HG02981 (cell line): ENCODE results near the gene WNT4.
A peak's percentile ranks its signal among the peaks of the same experiment; 100 is the strongest.

Experiments
- ATAC-seq: cut with Tn5 transposase; IDR thresholded peaks from one replicate; pipeline ENCODE4 v1.9.1; 2021; ENCODE audit warnings: mild to moderate bottlenecking, moderate library complexity; ENCODE audit not compliant: unreplicated experiment

The WNT4 gene

DNA sequence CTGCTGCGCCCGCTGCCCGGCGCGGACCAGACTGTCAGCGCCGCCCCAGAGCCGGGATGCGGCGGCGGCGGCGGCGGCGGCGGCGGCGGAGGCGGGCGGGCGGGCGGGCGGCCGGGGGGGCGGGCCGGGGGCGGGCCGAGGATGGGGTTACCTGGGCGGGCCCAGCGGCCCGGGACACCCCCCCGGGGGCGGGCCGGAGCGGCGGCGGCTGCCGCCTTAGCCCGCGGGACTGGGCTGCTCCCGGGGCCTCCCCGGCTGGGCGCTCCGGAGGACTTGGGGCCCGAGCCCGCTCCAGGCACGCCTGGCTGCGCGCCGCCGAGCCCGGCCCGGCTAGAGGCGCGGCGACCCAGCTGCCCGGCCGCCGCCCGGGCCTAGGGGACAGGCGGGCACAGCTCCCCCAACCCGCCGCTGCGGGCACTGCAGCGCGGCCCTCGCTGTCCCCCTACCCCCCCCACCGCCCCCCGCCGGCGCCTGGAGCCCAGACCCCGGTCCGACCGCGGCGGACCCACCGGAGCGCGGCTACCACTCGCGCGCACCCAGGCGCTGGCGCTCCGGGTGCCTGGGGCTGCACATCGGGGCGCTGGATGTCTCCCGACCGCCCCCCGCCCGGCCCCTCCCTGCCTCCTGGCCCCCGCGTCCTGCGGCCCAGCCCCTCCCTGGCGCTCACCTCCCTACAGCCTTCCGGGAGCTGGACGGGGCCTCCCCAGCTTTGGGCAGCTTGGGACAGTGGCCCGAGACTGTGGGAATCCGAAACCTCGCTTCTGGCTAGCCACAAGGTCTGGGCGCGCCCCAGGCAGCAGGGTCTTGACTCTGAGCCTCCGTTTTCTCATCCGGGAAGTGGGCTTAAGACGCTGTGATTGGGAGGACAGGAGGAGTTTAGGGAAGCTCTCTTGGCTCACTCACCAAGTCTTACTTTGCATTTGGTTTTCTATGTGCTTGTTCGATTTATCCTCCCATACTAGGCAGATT, at the start of gene WNT4:
WNT4 (minus strand) TSS at position 33 of the 969 bp plus-strand sequence. CDS start 175 bp downstream, outside the sequence.
- ATAC-seq, result no peak

DNA sequence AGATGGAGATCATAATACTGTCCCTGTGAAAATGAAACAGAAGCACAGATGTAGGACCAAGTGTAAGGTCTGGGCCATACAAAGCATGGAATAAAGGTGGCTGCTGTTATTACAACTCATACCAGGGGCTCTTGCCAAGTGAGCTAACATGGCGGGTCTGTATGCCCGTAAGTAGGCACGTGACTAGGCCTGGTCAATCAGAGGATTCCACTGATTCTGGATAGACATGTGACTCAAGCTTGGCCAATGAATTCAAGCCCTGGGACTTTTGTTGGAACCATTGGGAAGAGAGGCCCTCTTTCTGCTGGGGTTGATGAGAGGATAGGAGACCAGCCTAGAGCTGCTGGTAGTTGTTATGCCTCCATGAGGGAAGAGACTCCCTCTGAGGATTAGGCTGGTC, 47.8 kb upstream of the WNT4 start:
- no peak for ATAC-seq

DNA sequence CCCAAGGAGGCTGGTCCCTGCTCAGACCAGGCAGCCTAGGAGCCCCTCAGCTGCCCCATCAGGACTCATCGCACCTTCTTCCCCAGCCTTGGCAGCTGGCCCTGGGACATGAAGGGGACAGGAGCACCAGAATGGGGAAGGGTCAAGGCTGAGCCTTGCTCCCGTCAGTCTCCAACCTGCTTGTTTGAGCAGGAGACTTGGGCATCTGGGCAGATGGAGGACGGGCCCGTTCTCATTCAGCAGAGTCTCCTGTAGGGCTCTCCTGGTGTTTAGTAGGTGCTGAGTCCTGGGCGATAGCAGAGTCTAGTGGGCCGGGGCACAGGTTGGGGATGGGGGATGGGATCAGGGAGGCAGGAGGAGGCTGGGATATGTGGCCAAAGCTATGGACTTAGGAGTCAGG, 47.4 kb upstream of the WNT4 start:
- no peak for ATAC-seq

DNA sequence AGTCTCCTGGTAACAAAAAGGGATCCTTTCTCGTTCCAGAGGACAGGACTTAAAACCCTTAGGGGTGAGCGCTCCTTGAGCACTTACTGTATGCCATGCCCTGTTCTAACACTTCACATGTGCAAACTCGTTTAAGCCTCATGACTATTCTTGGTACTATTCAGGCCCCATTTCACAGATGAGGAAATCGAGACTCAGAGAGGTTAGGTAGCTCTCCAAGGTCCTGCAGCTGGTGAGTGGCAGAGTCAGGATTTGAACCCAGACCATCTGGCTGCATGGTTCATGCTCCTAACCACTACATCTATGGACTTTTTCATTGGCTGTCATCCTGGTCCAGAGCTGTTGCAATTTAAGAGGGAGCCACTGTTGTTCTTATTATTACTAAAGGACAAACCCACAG, 46.7 kb upstream of the WNT4 start:
- ATAC-seq, result no peak

GRCh38 chr1:22188914-22189313, 46.0 kb upstream of the WNT4 start:
- ATAC-seq, result no peak

- no peak for ATAC-seq
Measured at GRCh38 chr1:22188436-22188835, 45.5 kb upstream of the WNT4 start.

GRCh38 chr1:22186311-22186710, 43.4 kb upstream of the WNT4 start:
- no peak for ATAC-seq

DNA sequence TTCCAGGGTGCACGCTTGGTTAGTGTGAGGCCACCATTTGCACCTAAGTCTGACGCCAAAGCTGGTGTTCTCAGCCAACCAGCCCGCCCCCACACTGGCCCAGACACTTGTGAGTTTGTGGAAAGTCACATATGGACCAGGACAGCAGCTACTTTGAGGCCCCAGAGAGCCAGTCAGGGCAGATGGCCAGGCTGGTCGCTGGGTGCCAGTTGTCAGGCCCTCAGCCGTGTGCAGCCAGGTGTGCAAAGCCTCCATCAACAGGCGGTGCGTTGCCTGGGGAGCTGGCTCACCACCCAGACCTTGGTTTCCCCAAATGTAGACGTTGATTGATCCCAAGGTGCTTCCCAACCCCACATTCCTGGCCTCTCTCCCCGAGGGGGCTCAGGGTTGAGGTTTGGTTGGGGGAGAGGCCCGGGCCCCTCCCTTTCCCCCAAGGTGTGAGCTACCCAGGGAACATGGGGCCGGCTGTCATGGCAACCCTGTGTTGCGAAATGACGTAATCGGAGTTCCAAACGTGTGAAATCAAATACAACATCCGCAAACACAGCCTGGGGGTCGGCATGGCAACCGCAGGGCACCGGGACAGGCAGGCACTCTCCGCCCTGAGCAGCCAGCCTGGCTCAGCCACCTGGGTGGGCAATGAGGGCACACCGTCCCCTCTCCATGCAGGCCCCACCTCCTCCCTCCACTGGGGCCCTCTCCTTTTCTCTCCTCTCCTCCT, 42.2 kb upstream of the WNT4 start:
- no peak for ATAC-seq

GRCh38 chr1:22184454-22184853, 41.6 kb upstream of the WNT4 start:
- ATAC-seq, result no peak

GRCh38 chr1:22182715-22183114, 39.8 kb upstream of the WNT4 start:
- ATAC-seq, result no peak

DNA sequence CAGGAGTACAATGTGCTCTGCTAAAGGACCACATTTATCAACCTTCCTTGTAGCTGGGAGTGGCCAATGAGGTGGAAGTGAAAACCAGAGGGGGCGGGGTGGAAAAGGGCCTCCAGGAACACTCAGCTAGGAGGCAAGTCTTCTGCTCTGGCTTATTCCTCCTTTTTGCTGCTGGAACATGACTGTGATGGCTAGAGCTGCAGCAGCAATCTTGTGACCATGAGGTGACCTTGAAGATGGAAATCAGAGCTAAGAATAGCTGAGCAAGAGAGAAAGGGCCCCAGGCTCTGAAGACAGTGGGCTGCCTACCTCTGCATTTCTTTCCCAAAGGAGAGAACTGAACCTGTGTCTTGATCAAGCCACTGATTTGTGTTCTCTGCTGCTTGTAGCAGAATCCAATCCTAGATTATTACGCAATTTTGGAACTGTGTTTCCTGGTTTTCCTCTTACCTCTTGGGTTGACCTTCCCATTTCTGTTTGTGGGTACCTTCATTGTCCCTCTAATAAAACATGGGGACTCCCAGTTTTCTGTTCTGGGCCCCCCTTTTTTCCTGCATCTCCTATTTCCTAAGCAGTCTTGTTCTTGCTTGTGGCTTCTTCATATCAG, 36.4 kb upstream of the WNT4 start:
- no peak for ATAC-seq

DNA sequence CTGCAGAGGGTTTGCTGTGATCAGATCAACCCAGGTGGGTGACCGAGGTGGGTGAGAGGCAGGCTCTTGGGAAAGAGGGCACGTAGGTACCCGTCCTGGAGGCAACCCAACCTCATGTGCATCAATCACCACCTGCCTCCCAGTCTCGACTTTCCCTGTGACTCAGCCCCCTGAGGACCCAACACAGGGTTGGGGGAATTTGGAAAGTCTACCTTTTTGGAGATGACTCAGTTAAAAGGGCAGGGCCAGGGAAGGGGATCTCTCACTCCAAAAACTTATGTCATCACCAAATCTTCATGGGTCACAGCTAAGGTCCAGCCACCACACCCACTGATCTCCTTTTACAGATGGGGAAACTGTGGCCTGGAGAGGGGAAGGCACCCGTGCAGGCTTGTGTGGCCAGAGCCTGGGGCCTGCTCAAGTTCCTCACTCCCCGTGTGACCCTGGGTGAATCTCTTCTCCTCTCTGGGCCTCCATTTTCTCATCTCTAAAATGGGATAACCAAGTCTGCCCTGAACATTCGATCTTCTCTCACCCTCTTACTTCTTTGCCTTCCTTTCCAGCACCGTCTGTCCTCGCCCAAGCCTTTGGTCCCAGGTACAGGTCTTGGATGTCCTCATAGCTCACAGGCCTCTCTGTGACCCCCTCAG, 34.6 kb upstream of the WNT4 start:
- ATAC-seq, result peak; percentile 63

GRCh38 chr1:22176258-22176657, 33.4 kb upstream of the WNT4 start:
- peak; percentile 48 for ATAC-seq

DNA sequence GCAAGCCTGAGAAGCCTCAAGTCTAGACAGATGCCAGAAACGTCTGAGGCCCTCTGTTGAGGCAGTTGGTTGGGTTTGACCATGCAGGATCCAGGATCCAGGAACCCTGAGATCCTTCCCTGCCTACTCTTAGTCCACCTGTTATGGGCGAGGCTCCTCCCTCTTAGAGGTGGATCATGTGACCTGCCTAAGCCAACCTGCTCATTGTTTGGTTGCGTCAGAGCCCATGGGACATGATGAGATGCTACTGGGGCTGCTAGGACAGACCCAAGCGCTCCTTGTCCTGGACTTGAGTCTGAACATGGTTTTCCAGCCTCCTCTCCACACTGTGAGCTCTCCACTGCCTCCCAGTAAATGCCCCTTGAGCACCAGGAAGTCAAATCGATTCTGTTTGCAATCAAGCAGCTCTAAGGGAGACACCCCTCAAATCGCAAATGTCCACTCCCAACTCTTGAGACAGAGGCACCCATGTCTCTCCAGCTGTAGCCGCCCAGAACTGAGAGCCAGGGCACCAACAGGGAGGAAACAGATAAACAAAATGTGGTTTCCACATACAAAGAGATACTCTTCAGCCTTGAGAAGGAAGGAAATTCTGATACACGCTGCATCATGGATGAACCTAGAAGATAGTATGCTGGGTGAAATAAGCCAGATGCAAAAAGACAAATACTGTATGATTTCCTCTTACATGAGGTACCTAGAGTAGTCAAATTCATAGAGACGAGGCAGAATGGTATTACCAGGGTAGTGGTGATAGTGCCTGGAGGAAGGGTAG, 31.7 kb upstream of the WNT4 start:
- ATAC-seq, result no peak

GRCh38 chr1:22171951-22172715, 29.2 kb upstream of the WNT4 start:
- no peak for ATAC-seq

GRCh38 chr1:22169816-22170215, 26.9 kb upstream of the WNT4 start:
- ATAC-seq, result no peak

- no peak for ATAC-seq
Measured at GRCh38 chr1:22168412-22168973, 25.6 kb upstream of the WNT4 start.

- no peak for ATAC-seq
Measured at GRCh38 chr1:22166439-22166838, 23.5 kb upstream of the WNT4 start.
